Sigmoid colon (tissue), 7 donors: ENCODE data around the gene NCF4. TPM values are rescaled to one million over a fixed set of nuclear protein-coding genes. Genes with fewer than 3 reads are reported as not detected.
A peak's percentile ranks its signal among the peaks of the same experiment; 100 is the strongest.

ENCODE experiments used
- DNase-seq: peaks from one replicate; pipeline ENCODE4 v3.0.0-alpha.2; 2019
- H3K27ac ChIP-seq, 4 donors: fragments of 200-600 bp; sonication (generic); one replicate each; pipeline ENCODE4 v1.5.1; 2016 to 2019; ENCODE audit warnings: mild to moderate bottlenecking in 1 of 4
- H3K27me3 ChIP-seq, 3 donors: fragments of 200-600 bp; sonication (generic); one replicate each; pipeline ENCODE4 v1.5.1; 2019; ENCODE audit warnings: mild to moderate bottlenecking in 1 of 3
- H3K36me3 ChIP-seq, 4 donors: fragments of 200-600 bp; sonication (generic); one replicate each; pipeline ENCODE4 v1.5.1; 2016 to 2019
- H3K4me1 ChIP-seq, 4 donors: fragments of 200-600 bp; sonication (generic); one replicate each; pipeline ENCODE4 v1.5.1; 2017 to 2019
- H3K4me3 ChIP-seq, 4 donors: fragments of 200-600 bp; sonication (generic); one replicate each; pipeline ENCODE4 v1.5.1; 2017 to 2019; ENCODE audit warnings: mild to moderate bottlenecking in 2 of 4, moderate library complexity in 1 of 4
- H3K9me3 ChIP-seq, 4 donors: fragments of 200-600 bp in 3 of 4; sonication (generic) in 3 of 4; one replicate each; pipeline versions ENCODE4 v1.5.1 to v1.6.1; 2013 to 2019
- EP300 ChIP-seq, 4 donors: sonication (generic); formaldehyde crosslinking; IDR thresholded peaks; one replicate each; pipeline ENCODE4 v1.6.1; 2017; ENCODE audit warnings: antibody characterized with exemption in 4 of 4
- POLR2A ChIP-seq, 2 donors: fragments of 450-650 bp; IDR thresholded peaks; one replicate each; pipeline ENCODE4 v1.6.1; 2016; ENCODE audit warnings: antibody characterized with exemption in 2 of 2, mild to moderate bottlenecking in 2 of 2, moderate library complexity in 2 of 2
- POLR2AphosphoS5 ChIP-seq, 4 donors: sonication (generic); formaldehyde crosslinking; IDR thresholded peaks; one replicate each; pipeline ENCODE4 v1.6.1; 2017; ENCODE audit warnings: antibody characterized with exemption in 4 of 4
- WGBS, 2 donors: extraction: QIAGEN DNeasy Blood & Tissue Kit; methylation state at CpG; one replicate each; pipeline ENCODE4 v1.1.7; 2013; 5-methylcytosine and 5-hydroxymethylcytosine counted together
- intact Hi-C: fragments of 100-400 bp; cut with DNase I; formaldehyde crosslinking; loops from one replicate; pipeline ENCODE4 v1.15.1; 2023
- polyA plus RNA-seq, 3 donors: library from polyadenylated mRNA; stranded (reverse); fragments of 200-250 nt; gene quantifications; one replicate each; pipeline ENCODE4 v1.2.3, GENCODE V29; 2013
- total RNA-seq, 4 donors: library from RNA; depleted of rRNA; stranded (reverse); fragments of >200 nt; gene quantifications; one replicate each; pipeline ENCODE4 v1.1.0, GENCODE V29; 2016
- TF ChIP-seq, protein P1 (sequence below), 4 experiments: fragments of 450-650 bp in 3 of 4; fragments of 200-600 bp in 1 of 4; IDR thresholded peaks; one replicate each; pipeline ENCODE4 v1.5.1; 2016 to 2019; ENCODE audit warnings: antibody characterized with exemption in 4 of 4, mild to moderate bottlenecking in 3 of 4, moderate library complexity in 2 of 4
- donor health status: healthy with polysubstance abuse.
- donor health status: Bipolar disorder and iron deficiency.
- donor health status: healthy.

NCF4 gene
- total and polyA plus RNA-seq, 7 donors, result 13.5 to 35.8 (median 19.3) TPM

DNA sequence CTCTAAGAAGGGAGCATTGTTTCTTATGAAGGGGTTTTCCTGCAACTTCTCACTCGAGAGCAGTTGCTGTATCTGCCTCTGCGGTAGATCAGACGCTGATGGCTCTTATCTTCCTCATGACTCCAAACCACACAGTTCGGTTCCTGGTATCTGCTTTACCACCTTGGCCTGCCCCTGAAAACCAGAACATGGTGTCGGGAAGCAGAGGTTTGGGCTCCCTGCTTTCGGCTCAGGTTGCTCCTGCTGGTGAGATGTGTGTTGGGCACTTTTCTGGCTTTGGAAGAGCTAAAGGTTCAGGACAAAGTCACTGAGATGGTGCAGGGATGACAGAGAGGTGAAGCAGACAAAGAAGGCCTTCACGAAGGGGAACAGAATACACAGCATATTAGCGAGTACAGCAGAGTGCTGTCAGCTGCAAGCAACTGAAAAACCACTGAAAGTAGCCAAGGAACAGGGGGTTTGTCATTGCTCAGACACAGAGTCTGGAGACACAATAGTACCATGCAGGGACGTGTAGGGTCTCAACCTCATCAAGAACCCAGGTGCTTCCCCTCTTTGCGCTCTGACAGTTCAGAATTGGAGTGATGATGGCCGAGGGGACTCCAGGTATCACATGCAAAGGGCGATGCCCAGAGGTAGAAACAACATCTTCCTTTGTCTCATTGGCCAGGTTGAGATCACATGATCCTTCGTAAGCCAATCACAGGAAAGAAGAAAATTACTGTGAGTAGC, 40.8 kb downstream of the NCF4 start:
- WGBS, 2 donors, result 81 to 83% methylated on average over 13 of the region's 13 CpGs
- no peak overlapping the region for H3K27ac ChIP-seq
- no peaks in the 10 kb centered on the region for H3K36me3 ChIP-seq
- H3K4me1 ChIP-seq, result no peaks in the 10 kb centered on the region
- DNase-seq, result no peak
- TF ChIP-seq POLR2A (IDR thresholded peaks at IDR 0.05) (no peak), POLR2AphosphoS5 (IDR thresholded peaks at IDR 0.05) (no peak), EP300 (IDR thresholded peaks at IDR 0.05) (no peak)
- TF ChIP-seq, protein P1, sequence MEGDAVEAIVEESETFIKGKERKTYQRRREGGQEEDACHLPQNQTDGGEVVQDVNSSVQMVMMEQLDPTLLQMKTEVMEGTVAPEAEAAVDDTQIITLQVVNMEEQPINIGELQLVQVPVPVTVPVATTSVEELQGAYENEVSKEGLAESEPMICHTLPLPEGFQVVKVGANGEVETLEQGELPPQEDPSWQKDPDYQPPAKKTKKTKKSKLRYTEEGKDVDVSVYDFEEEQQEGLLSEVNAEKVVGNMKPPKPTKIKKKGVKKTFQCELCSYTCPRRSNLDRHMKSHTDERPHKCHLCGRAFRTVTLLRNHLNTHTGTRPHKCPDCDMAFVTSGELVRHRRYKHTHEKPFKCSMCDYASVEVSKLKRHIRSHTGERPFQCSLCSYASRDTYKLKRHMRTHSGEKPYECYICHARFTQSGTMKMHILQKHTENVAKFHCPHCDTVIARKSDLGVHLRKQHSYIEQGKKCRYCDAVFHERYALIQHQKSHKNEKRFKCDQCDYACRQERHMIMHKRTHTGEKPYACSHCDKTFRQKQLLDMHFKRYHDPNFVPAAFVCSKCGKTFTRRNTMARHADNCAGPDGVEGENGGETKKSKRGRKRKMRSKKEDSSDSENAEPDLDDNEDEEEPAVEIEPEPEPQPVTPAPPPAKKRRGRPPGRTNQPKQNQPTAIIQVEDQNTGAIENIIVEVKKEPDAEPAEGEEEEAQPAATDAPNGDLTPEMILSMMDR (IDR thresholded peaks at IDR 0.05), result no peak
- H3K27me3 ChIP-seq, result no peaks in the 10 kb centered on the region
- intact Hi-C loops, result no loop called here
- H3K4me3 ChIP-seq, result no peak overlapping the region
- peaks cover 0 to 3% (median 0%) of the 10 kb centered on the region in 4 donors for H3K9me3 ChIP-seq

DNA sequence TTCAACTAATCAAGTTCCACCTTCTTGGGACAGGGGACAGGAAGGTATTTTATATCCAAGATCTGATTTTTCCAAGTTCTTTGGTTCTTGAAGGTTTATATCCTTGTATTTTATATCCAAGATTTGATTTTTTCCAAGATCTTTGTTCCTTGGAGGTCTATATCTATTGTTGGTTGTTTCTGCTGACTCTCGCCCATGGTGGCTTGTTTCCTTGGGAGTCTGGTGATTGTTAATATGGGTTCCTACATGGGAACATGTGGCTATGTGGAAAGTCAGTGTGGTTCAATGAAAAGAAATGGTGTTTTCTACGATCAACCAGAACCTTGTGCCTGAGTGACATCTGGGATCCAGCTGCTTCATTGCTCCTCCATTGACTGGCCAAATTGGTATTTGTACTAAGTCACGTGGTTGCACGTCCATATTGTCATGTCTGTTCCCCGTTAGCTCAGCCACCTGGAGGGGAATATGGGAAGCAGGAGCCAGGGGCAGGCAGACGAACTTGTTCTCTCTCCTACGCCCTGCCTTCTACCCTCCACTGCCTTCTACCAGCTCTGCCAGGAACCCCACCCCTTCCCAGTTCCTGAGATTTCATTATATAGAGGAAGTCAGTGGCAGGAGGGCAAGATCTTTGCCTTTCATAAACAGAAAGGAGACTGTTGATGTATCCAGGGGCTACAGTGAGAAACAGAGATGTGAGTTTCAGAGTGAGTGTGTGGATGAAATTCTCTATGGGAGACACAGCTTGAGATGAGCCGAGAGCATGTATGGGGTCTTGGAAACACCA, 41.5 kb downstream of the NCF4 start:
- 74 to 78% methylated on average over 8 of the region's 8 CpGs for WGBS, 2 donors
- TF ChIP-seq POLR2A (IDR thresholded peaks at IDR 0.05), result no peak
- no peak for TF ChIP-seq EP300 (IDR thresholded peaks at IDR 0.05)
- TF ChIP-seq POLR2AphosphoS5 (IDR thresholded peaks at IDR 0.05), result peak in 1 of 4 donors; percentile 7
- TF ChIP-seq, protein P1 (IDR thresholded peaks at IDR 0.05), result no peak
- Histone ChIP-seq H3K27me3 (no peaks in the 10 kb centered on the region), H3K27ac (no peak overlapping the region), H3K9me3 (peaks cover 0 to 3% (median 0%) of the 10 kb centered on the region in 4 donors), H3K4me1 (no peaks in the 10 kb centered on the region), H3K4me3 (no peak overlapping the region), H3K36me3 (no peaks in the 10 kb centered on the region)
- intact Hi-C loops, result no loop called here
- DNase-seq, result no peak

DNA sequence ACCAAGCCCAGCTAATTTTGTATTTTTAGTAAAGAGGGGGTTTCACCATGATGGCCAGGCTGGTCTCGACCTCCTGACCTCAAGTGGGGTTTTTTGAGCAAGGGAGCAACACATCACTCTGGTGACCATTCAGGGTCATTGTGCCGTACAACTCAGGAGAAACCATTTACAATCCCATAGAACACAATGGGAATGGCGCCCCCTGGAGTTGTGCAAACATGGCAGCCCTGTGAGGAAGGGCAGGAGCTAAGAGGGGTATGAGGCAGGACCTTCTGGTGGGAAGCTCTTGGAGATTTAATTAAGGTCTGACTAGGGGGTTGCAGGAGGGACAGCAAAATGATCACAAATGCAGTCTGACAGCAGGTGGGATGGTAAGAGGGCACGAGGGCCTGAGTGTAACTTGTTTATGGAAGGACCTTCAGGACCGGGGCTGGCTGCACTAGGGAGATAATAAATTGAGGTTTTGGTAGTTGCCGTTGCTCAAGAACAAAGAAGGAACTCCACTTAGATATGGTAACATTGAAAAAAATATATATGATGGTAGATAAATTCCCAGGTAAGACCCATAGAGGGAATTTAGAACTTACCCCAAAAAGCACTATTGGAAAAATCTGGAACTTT, 43.6 kb downstream of the NCF4 start:
- no peaks in the 10 kb centered on the region for H3K27me3 ChIP-seq
- DNase-seq, result no peak
- no peak overlapping the region for H3K4me3 ChIP-seq
- H3K36me3 ChIP-seq, result no peaks in the 10 kb centered on the region
- H3K4me1 ChIP-seq, result no peaks in the 10 kb centered on the region
- H3K27ac ChIP-seq, result no peak overlapping the region
- TF ChIP-seq, protein P1 (IDR thresholded peaks at IDR 0.05), result no peak
- TF ChIP-seq POLR2AphosphoS5 (IDR thresholded peaks at IDR 0.05) (no peak), EP300 (IDR thresholded peaks at IDR 0.05) (no peak), POLR2A (IDR thresholded peaks at IDR 0.05) (no peak)
- 70 to 73% methylated on average over 6 of the region's 6 CpGs for WGBS, 2 donors
- intact Hi-C loops, result no loop called here
- peaks cover 0 to 3% (median 0%) of the 10 kb centered on the region in 4 donors for H3K9me3 ChIP-seq

DNA sequence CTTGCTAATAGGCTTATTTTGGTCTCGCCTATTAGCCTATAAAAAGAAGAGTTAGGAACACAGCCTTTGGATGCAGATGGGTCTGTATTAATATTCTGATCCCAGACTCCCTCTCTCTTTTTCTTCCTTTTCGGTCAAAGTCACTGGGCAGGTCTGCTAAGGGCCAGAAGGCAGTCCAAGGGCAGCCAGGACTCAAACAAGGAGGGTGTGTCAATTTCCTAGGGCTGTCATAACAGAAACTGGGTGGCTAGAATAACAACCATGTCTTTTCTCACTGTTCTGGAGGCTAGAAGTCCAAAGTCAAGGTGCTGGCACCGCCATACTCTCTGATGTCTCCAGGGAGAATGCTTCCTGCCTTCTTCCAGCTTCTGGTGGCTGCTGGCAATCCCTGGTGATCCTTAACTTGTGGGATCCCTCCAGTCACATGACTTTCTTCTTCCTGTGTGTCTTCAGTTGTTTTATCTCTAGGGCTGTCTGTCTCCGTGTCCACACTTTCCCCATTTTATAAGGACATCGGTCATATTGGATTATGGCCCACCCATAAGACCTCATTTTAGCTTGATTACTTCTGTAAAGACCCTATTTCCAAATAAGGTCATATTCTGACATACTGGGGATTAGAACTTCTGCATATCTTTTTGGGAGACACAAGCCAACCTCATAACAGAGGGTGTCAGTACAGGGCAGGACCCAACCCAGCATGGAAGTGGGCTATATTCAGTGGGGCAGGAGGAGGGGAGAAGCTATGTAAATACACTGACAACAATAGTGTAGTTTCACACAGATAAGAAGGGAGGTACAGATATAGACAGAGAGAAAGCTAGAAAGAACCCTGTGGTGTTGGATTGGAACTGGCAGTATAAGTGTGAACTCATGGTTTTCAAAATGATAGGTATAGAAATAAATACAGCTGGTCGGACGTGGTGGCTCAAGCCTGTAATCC, 46.7 kb downstream of the NCF4 start:
- H3K27ac ChIP-seq, result no peak overlapping the region
- no peaks in the 10 kb centered on the region for H3K36me3 ChIP-seq
- no peaks in the 10 kb centered on the region for H3K9me3 ChIP-seq
- 66 to 82% methylated on average over 7 of the region's 7 CpGs for WGBS, 2 donors
- TF ChIP-seq POLR2A (IDR thresholded peaks at IDR 0.05), result no peak
- TF ChIP-seq POLR2AphosphoS5 (IDR thresholded peaks at IDR 0.05), result no peak
- TF ChIP-seq EP300 (IDR thresholded peaks at IDR 0.05), result no peak
- TF ChIP-seq, protein P1 (IDR thresholded peaks at IDR 0.05), result no peak
- DNase-seq, result no peak
- no peak overlapping the region for H3K4me3 ChIP-seq
- H3K4me1 ChIP-seq, result peaks cover 0 to 7% (median 6%) of the 10 kb centered on the region in 4 donors
- intact Hi-C loops, result no loop called here
- H3K27me3 ChIP-seq, result no peaks in the 10 kb centered on the region
